Hepatocyte (in vitro differentiated cells): ENCODE measurements around the gene ZNF467. TPM values are rescaled to one million over a fixed set of nuclear protein-coding genes. Genes with fewer than 3 reads are reported as not detected.

Experiments used
- DNase-seq: peaks from one replicate; pipeline ENCODE4 v3.0.0-alpha.2; 2016; ENCODE audit warnings: low spot score
- H2AFZ ChIP-seq: fragments of 200-600 bp; sonication (generic); 2 replicates; pipeline ENCODE4 v1.6.0; 2016; ENCODE audit warnings: antibody characterized with exemption, mild to moderate bottlenecking
- H3K27ac ChIP-seq: fragments of 200-600 bp; sonication (generic); 2 replicates; pipeline ENCODE4 v1.5.1; 2016; ENCODE audit warnings: mild to moderate bottlenecking
- H3K27me3 ChIP-seq: fragments of 200-600 bp; sonication (generic); 2 replicates; pipeline ENCODE4 v1.6.1; 2016
- H3K36me3 ChIP-seq: fragments of 200-600 bp; sonication (generic); replicated peaks from 2 replicates; pipeline ENCODE4 v1.5.1; 2016; ENCODE audit warnings: low read depth; ENCODE audit not compliant: insufficient read depth
- H3K4me1 ChIP-seq: fragments of 200-600 bp; sonication (generic); 2 replicates; pipeline ENCODE4 v1.5.1; 2016; ENCODE audit warnings: mild to moderate bottlenecking, moderate library complexity; ENCODE audit not compliant: insufficient read depth
- H3K4me2 ChIP-seq: fragments of 200-600 bp; sonication (generic); 2 replicates; pipeline ENCODE4 v1.6.0; 2016
- H3K4me3 ChIP-seq: fragments of 200-600 bp; sonication (generic); 2 replicates; pipeline ENCODE4 v1.5.1; 2016; ENCODE audit warnings: mild to moderate bottlenecking
- H3K79me2 ChIP-seq: fragments of 200-600 bp; sonication (generic); 2 replicates; pipeline ENCODE4 v1.6.0; 2017; ENCODE audit warnings: mild to moderate bottlenecking
- H3K9me2 ChIP-seq: fragments of 200-600 bp; sonication (generic); replicated peaks from 2 replicates; pipeline ENCODE4 v1.6.0; 2017; ENCODE audit warnings: mild to moderate bottlenecking; ENCODE audit not compliant: insufficient read depth
- H3K9me3 ChIP-seq: fragments of 200-600 bp; sonication (generic); 2 replicates; pipeline ENCODE4 v1.5.1; 2016; ENCODE audit warnings: low read depth, mild to moderate bottlenecking
- H4K20me1 ChIP-seq: fragments of 200-600 bp; sonication (generic); 2 replicates; pipeline ENCODE4 v1.6.0; 2016; ENCODE audit warnings: mild to moderate bottlenecking; ENCODE audit not compliant: insufficient read depth, poor library complexity, severe bottlenecking
- CTCF ChIP-seq: fragments of 200-600 bp; sonication (generic); IDR thresholded peaks from 2 replicates; pipeline ENCODE4 v1.5.1; 2016; ENCODE audit warnings: antibody characterized with exemption, mild to moderate bottlenecking; ENCODE audit not compliant: poor library complexity
- EZH2 ChIP-seq: fragments of 200-600 bp; sonication (generic); IDR thresholded peaks from 2 replicates; pipeline ENCODE4 v1.6.1; 2016; ENCODE audit warnings: antibody characterized with exemption, mild to moderate bottlenecking, borderline replicate concordance
- EZH2phosphoT487 ChIP-seq: fragments of 200-600 bp; sonication (generic); IDR thresholded peaks from one replicate; pipeline ENCODE4 v1.6.1; 2018; ENCODE audit warnings: antibody characterized with exemption, mild to moderate bottlenecking, low read depth, moderate library complexity; ENCODE audit not compliant: unreplicated experiment, severe bottlenecking
- WGBS: methylation state at CpG from one replicate; pipeline ENCODE4 v1.1.6; 2016; ENCODE audit warnings: low lambda C conversion rate; ENCODE audit errors: missing lambda C conversion rate; 5-methylcytosine and 5-hydroxymethylcytosine counted together
- polyA plus RNA-seq: library from polyadenylated mRNA; unstranded; fragments of >200 nt; fragmentation: Nextera tagmentation; extraction: Ambion mirVana; gene quantifications from 2 replicates; pipeline ENCODE4 v1.2.1, GENCODE V29; 2016
- total RNA-seq: library from RNA; depleted of rRNA; stranded (reverse); fragments of >200 nt; gene quantifications from 2 replicates; pipeline ENCODE4 v1.2.3, GENCODE V29; 2014

The ZNF467 gene
- total and polyA plus RNA-seq, 2 experiments from 2014 or later, result 7.8 to 15.6 TPM

GRCh38 chr7:149816794-149817193 lies 43.4 kb upstream of the ZNF467 start:
- no peak overlapping the region for H2AFZ ChIP-seq
- no peaks in the 10 kb centered on the region for H3K79me2 ChIP-seq
- H4K20me1 ChIP-seq, result no peaks in the 10 kb centered on the region
- no peaks in the 10 kb centered on the region for H3K36me3 ChIP-seq
- TF ChIP-seq EZH2 (no peak), CTCF (no peak), EZH2phosphoT487 (no peak)
- H3K9me3 ChIP-seq, result no peaks in the 10 kb centered on the region
- H3K4me3 ChIP-seq, result no peak overlapping the region
- no peak for DNase-seq
- no peak overlapping the region for H3K4me2 ChIP-seq
- no peaks in the 10 kb centered on the region for H3K4me1 ChIP-seq
- H3K27ac ChIP-seq, result no peak overlapping the region
- H3K9me2 ChIP-seq, result no peaks in the 10 kb centered on the region
- 88% methylated on average over 4 of the region's 4 CpGs for WGBS
- H3K27me3 ChIP-seq, result no peaks in the 10 kb centered on the region

- WGBS, result 83% methylated on average over 10 of the region's 21 CpGs
- no peak for TF ChIP-seq EZH2phosphoT487
- TF ChIP-seq CTCF, result no peak
Observed at GRCh38 chr7:149816267-149816751, 42.9 kb upstream of the ZNF467 start.

GRCh38 chr7:149815661-149816266 lies 42.4 kb upstream of the ZNF467 start:
- DNase-seq, result no peak
- H3K4me2 ChIP-seq, result no peak overlapping the region
- H3K9me2 ChIP-seq, result no peaks in the 10 kb centered on the region
- H3K27ac ChIP-seq, result no peak overlapping the region
- no peaks in the 10 kb centered on the region for H3K36me3 ChIP-seq
- H3K4me3 ChIP-seq, result no peak overlapping the region
- no peaks in the 10 kb centered on the region for H3K9me3 ChIP-seq
- H4K20me1 ChIP-seq, result no peaks in the 10 kb centered on the region
- WGBS, result 85% methylated on average over 5 of the region's 16 CpGs
- H3K27me3 ChIP-seq, result no peaks in the 10 kb centered on the region
- no peaks in the 10 kb centered on the region for H3K79me2 ChIP-seq
- no peak overlapping the region for H2AFZ ChIP-seq
- TF ChIP-seq EZH2 (no peak), EZH2phosphoT487 (no peak), CTCF (no peak)
- H3K4me1 ChIP-seq, result no peaks in the 10 kb centered on the region

More at GRCh38 chr7:149816267-149816751, 42.9 kb upstream of the ZNF467 start:
- H4K20me1 ChIP-seq, result no peaks in the 10 kb centered on the region
- H2AFZ ChIP-seq, result no peak overlapping the region
- no peak overlapping the region for H3K4me3 ChIP-seq
- H3K27me3 ChIP-seq, result no peaks in the 10 kb centered on the region
- no peak overlapping the region for H3K27ac ChIP-seq
- H3K4me1 ChIP-seq, result no peaks in the 10 kb centered on the region
- H3K36me3 ChIP-seq, result no peaks in the 10 kb centered on the region
- no peaks in the 10 kb centered on the region for H3K9me2 ChIP-seq
- H3K4me2 ChIP-seq, result no peak overlapping the region
- H3K79me2 ChIP-seq, result no peaks in the 10 kb centered on the region
- DNase-seq, result no peak
- H3K9me3 ChIP-seq, result no peaks in the 10 kb centered on the region
